K562 treated with DMSO at 1 percent for 48 hours (cell line): ENCODE results near the gene CLEC19A. TPM values are rescaled to one million over a fixed set of nuclear protein-coding genes. Genes with fewer than 3 reads are reported as not detected.

Experiments
- total RNA-seq: library from RNA; unstranded; fragments of 300-600 nt; gene quantifications from 2 replicates; pipeline ENCODE4 v1.2.3, GENCODE V29; 2022; ENCODE audit warnings: low replicate concordance; ENCODE audit errors: extremely low read depth

Gene CLEC19A
- not detected in 2 replicates for total RNA-seq

GRCh38 chr16:19285431-19285830, at the start of gene CLEC19A:
TSS of gene CLEC19A (plus strand) at chr16:19285731. CDS start at chr16:19285852, 121 bp downstream.

Other genes starting within 250 kb of the CLEC19A start
- gene COQ7, start 218.1 kb upstream of the CLEC19A start, total RNA-seq: not detected in 2 replicates
- gene ITPRIPL2, start 171.8 kb upstream of the CLEC19A start, total RNA-seq: not detected in 2 replicates
- gene SYT17, start 117.5 kb upstream of the CLEC19A start, total RNA-seq: not detected in 2 replicates
- gene TMC5, start 132.2 kb downstream of the CLEC19A start, total RNA-seq: not detected in 2 replicates
- gene GDE1, start 236.4 kb downstream of the CLEC19A start, total RNA-seq: not detected in 2 replicates
- gene CCP110, start 238.2 kb downstream of the CLEC19A start, total RNA-seq: not detected in 2 replicates